Esophagus squamous epithelium (tissue), 5 donors: ENCODE data around the gene UNCX. TPM values are rescaled to one million over a fixed set of nuclear protein-coding genes. Genes with fewer than 3 reads are reported as not detected.

Experiments used
- DNase-seq: peaks from one replicate; lab custom pipeline; 2025; lab: John Stamatoyannopoulos, UW
- H3K27ac ChIP-seq, 4 donors: fragments of 200-600 bp; sonication (generic); one replicate each; pipeline ENCODE4 v1.5.1; 2016 to 2019; ENCODE audit warnings: mild to moderate bottlenecking in 1 of 4
- H3K27me3 ChIP-seq, 4 donors: fragments of 200-600 bp; sonication (generic); 1 replicate in 3 of 4; 2 replicates in 1 of 4; pipeline versions ENCODE4 v1.5.1 to v1.6.0; 2017 to 2021; ENCODE audit warnings: antibody characterized with exemption in 1 of 4
- H3K36me3 ChIP-seq, 3 donors: fragments of 200-600 bp; sonication (generic); one replicate each; pipeline ENCODE4 v1.5.1; 2016 to 2019
- H3K4me1 ChIP-seq, 3 donors: fragments of 200-600 bp; sonication (generic); one replicate each; pipeline ENCODE4 v1.5.1; 2017 to 2019
- H3K4me3 ChIP-seq, 4 donors: fragments of 200-600 bp; sonication (generic); 1 replicate in 3 of 4; 2 replicates in 1 of 4; pipeline ENCODE4 v1.5.1; 2016 to 2019; ENCODE audit warnings: mild to moderate bottlenecking in 2 of 4, moderate library complexity in 1 of 4
- H3K9me3 ChIP-seq, 3 donors: fragments of 200-600 bp; sonication (generic); one replicate each; pipeline ENCODE4 v1.5.1; 2016 to 2019
- CTCF ChIP-seq, 6 experiments: fragments of 450-650 bp in 4 of 6; fragments of 200-600 bp in 2 of 6; sonication (generic) in 2 of 6; IDR thresholded peaks; one replicate each; pipeline ENCODE4 v1.5.1; 2016 to 2019; ENCODE audit warnings: antibody characterized with exemption in 6 of 6, mild to moderate bottlenecking in 4 of 6, moderate library complexity in 4 of 6
- POLR2A ChIP-seq, 4 donors: fragments of 450-650 bp; IDR thresholded peaks; one replicate each; pipeline ENCODE4 v1.6.1; 2017; ENCODE audit warnings: antibody characterized with exemption in 4 of 4, mild to moderate bottlenecking in 4 of 4, moderate library complexity in 3 of 4
- WGBS, 2 donors: methylation state at CpG; one replicate each; pipeline ENCODE4 v1.1.5; 2018; 5-methylcytosine and 5-hydroxymethylcytosine counted together
- intact Hi-C: fragments of 100-400 bp; cut with DNase I; formaldehyde crosslinking; loops from one replicate; pipeline ENCODE4 v1.15.0; 2022
- total RNA-seq, 4 donors: library from RNA; depleted of rRNA; stranded (reverse); fragments of >200 nt; gene quantifications; one replicate each; pipeline ENCODE4 v1.1.0, GENCODE V29; 2016
- donor health status: DM: yes; HTN: yes; CAD: no.

Gene UNCX
- total RNA-seq, 4 donors from 2014 or later: not detected

- intact Hi-C loops: no loop called here
- Histone ChIP-seq H3K27ac (no peak overlapping the region), H3K36me3 (no peaks in the 10 kb centered on the region), H3K27me3 (peaks cover 32 to 100% (median 71%) of the 10 kb centered on the region in 4 donors), H3K4me1 (peaks cover 5 to 41% (median 11%) of the 10 kb centered on the region in 3 donors), H3K4me3 (no peak overlapping the region), H3K9me3 (no peaks in the 10 kb centered on the region)
- WGBS, 2 donors: 5% methylated on average over 23 of the region's 66 CpGs; no CpG with 5 or more reads in 1 of the 2 donors
- TF ChIP-seq CTCF (IDR thresholded peaks at IDR 0.05) (no peak), POLR2A (IDR thresholded peaks at IDR 0.05) (no peak)
- DNase-seq: no peak
Measured at GRCh38 chr7:1235501-1236131, 2.9 kb downstream of the UNCX start.

- Histone ChIP-seq H3K27ac (no peak overlapping the region), H3K4me1 (peaks cover 5 to 47% (median 11%) of the 10 kb centered on the region in 3 donors), H3K27me3 (peaks cover 36 to 100% (median 71%) of the 10 kb centered on the region in 4 donors), H3K4me3 (peak overlapping the region in 1 of 4 donors; percentile 21), H3K9me3 (no peaks in the 10 kb centered on the region), H3K36me3 (no peaks in the 10 kb centered on the region)
- no peak for DNase-seq
- intact Hi-C loops: no loop called here
- no peak for TF ChIP-seq CTCF (IDR thresholded peaks at IDR 0.05)
- no peak for TF ChIP-seq POLR2A (IDR thresholded peaks at IDR 0.05)
- no CpG with 5 or more reads among the region's 87 CpGs for WGBS, 2 donors
Measured at GRCh38 chr7:1236132-1236661, 3.5 kb downstream of the UNCX start.

GRCh38 chr7:1236831-1237701, 4.4 kb downstream of the UNCX start:
- H3K36me3 ChIP-seq: no peaks in the 10 kb centered on the region
- intact Hi-C loops: no loop called here
- 2 to 18% methylated on average over 26 to 31 of the region's 83 CpGs for WGBS, 2 donors
- DNase-seq: no peak
- H3K27ac ChIP-seq: no peak overlapping the region
- peaks cover 40 to 100% (median 72%) of the 10 kb centered on the region in 4 donors for H3K27me3 ChIP-seq
- no peak for TF ChIP-seq POLR2A (IDR thresholded peaks at IDR 0.05)
- no peak for TF ChIP-seq CTCF (IDR thresholded peaks at IDR 0.05)
- H3K4me3 ChIP-seq: no peak overlapping the region
- H3K9me3 ChIP-seq: no peaks in the 10 kb centered on the region
- peaks cover 5 to 55% (median 11%) of the 10 kb centered on the region in 3 donors for H3K4me1 ChIP-seq

GRCh38 chr7:1237704-1238255, 5.1 kb downstream of the UNCX start:
- Histone ChIP-seq H3K9me3 (no peaks in the 10 kb centered on the region), H3K27ac (no peak overlapping the region), H3K4me3 (no peak overlapping the region), H3K4me1 (peaks cover 5 to 57% (median 11%) of the 10 kb centered on the region in 3 donors), H3K27me3 (peaks cover 46 to 100% (median 78%) of the 10 kb centered on the region in 4 donors), H3K36me3 (no peaks in the 10 kb centered on the region)
- 15 to 18% methylated on average over 12 to 21 of the region's 29 CpGs for WGBS, 2 donors
- intact Hi-C loops: no loop called here
- TF ChIP-seq CTCF (IDR thresholded peaks at IDR 0.05) (no peak), POLR2A (IDR thresholded peaks at IDR 0.05) (no peak)
- no peak for DNase-seq
